ENCODE data around the gene PTTG2. TPM values are rescaled to one million over a fixed set of nuclear protein-coding genes. Genes with fewer than 3 reads are reported as not detected.

PTTG2 gene
- total and polyA plus RNA-seq, 12 donors: 0.55 to 1.6 (median 0.87) TPM; not detected in 2

- DNase-seq: no peak
- Histone ChIP-seq H3K9me3 (no peaks in the 10 kb centered on the region), H3K4me1 (peaks cover 11 to 99% (median 79%) of the 10 kb centered on the region in 9 donors), H3K36me3 (no peaks in the 10 kb centered on the region), H3K27ac (peak overlapping the region in 9 of 10 donors; percentile 33 to 91 (median 77)), H3K27me3 (no peaks in the 10 kb centered on the region), H3K4me3 (no peak overlapping the region)
- no peak for TF ChIP-seq CTCF (IDR thresholded peaks at IDR 0.05)
- intact Hi-C loops (cut with DNase I): no loop called here
- 86 to 94% methylated on average over 8 of the region's 8 CpGs for WGBS, 2 donors
- no peak for ATAC-seq
These were observed 31.6 kb downstream of the PTTG2 start for GRCh38 chr4:37991623-37992410.

- H3K36me3 ChIP-seq: no peaks in the 10 kb centered on the region
- no peak for TF ChIP-seq CTCF (IDR thresholded peaks at IDR 0.05)
- no peaks in the 10 kb centered on the region for H3K27me3 ChIP-seq
- ATAC-seq (no peak), DNase-seq (no peak)
- no peaks in the 10 kb centered on the region for H3K9me3 ChIP-seq
- H3K4me3 ChIP-seq: no peak overlapping the region
- intact Hi-C loops (cut with DNase I): no loop called here
- peaks cover 8 to 96% (median 62%) of the 10 kb centered on the region in 9 donors for H3K4me1 ChIP-seq
- 92 to 93% methylated on average over 10 of the region's 10 CpGs for WGBS, 2 donors
- peak overlapping the region in 2 of 10 donors; percentile 13 to 46 for H3K27ac ChIP-seq
These were observed 33.6 kb downstream of the PTTG2 start for GRCh38 chr4:37993806-37994205.

- peaks cover 8 to 92% (median 55%) of the 10 kb centered on the region in 9 donors for H3K4me1 ChIP-seq
- intact Hi-C loops (cut with DNase I): no loop called here
- H3K9me3 ChIP-seq: no peaks in the 10 kb centered on the region
- DNase-seq (no peak), ATAC-seq (no peak)
- H3K27ac ChIP-seq: peak overlapping the region in 4 of 10 donors; percentile 13 to 46 (median 19)
- WGBS, 2 donors: 48 to 57% methylated on average over 3 of the region's 3 CpGs
- no peak for TF ChIP-seq CTCF (IDR thresholded peaks at IDR 0.05)
- no peaks in the 10 kb centered on the region for H3K36me3 ChIP-seq
- no peaks in the 10 kb centered on the region for H3K27me3 ChIP-seq
- no peak overlapping the region for H3K4me3 ChIP-seq
These were observed 34.4 kb downstream of the PTTG2 start for GRCh38 chr4:37994569-37994968.

GRCh38 chr4:37995299-37995821 lies 35.2 kb downstream of the PTTG2 start:
- no peaks in the 10 kb centered on the region for H3K36me3 ChIP-seq
- WGBS, 2 donors: 94 to 97% methylated on average over 5 of the region's 5 CpGs
- no peaks in the 10 kb centered on the region for H3K27me3 ChIP-seq
- no peak overlapping the region for H3K4me3 ChIP-seq
- ATAC-seq (no peak), DNase-seq (no peak)
- H3K4me1 ChIP-seq: peaks cover 8 to 89% (median 47%) of the 10 kb centered on the region in 9 donors
- H3K9me3 ChIP-seq: no peaks in the 10 kb centered on the region
- peak overlapping the region in 2 of 10 donors; percentile 46 to 48 for H3K27ac ChIP-seq
- TF ChIP-seq CTCF (IDR thresholded peaks at IDR 0.05): no peak
- intact Hi-C loops (cut with DNase I): no loop called here

Data from heart right ventricle (tissue), 16 donors.